Fibroblast of mammary gland (primary cell): ENCODE results near the gene HGF.

Experiments
- DNase-seq: peaks from one replicate; pipeline ENCODE4 v3.0.0-alpha.2; 2010; ENCODE audit warnings: low read depth
- H3K4me3 ChIP-seq: 2 replicates; pipeline ENCODE4 v1.5.1; 2011; ENCODE audit warnings: low read depth, mild to moderate bottlenecking, low read length, moderate library complexity; ENCODE audit not compliant: control insufficient read depth
- TF ChIP-seq, protein P1 (sequence below): conservative IDR thresholded peaks from 2 replicates; pipeline ENCODE4 v1.5.1; 2011; ENCODE audit warnings: low read depth, low read length, inconsistent platforms; ENCODE audit not compliant: control insufficient read depth, insufficient read depth

Gene HGF

DNA sequence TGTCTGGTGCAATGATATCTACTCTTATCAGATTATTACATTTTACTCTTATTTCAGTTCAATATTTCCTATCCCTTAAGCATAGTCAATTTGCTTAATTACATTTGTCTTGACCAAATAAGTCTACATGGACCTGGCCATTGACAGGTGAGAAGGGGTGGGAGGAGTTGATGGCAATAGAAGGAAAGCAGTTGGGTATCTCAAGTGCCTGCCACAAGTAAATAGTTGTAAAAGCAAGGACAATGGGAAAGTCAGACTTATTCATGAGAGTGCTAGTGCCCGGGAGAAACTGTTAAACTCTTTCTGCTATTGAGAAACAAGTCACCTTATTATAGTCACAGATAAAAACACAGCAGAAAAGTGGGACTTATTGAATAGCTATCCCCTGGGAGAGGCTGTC is 32.4 kb upstream of the HGF start:
- TF ChIP-seq, protein P1, sequence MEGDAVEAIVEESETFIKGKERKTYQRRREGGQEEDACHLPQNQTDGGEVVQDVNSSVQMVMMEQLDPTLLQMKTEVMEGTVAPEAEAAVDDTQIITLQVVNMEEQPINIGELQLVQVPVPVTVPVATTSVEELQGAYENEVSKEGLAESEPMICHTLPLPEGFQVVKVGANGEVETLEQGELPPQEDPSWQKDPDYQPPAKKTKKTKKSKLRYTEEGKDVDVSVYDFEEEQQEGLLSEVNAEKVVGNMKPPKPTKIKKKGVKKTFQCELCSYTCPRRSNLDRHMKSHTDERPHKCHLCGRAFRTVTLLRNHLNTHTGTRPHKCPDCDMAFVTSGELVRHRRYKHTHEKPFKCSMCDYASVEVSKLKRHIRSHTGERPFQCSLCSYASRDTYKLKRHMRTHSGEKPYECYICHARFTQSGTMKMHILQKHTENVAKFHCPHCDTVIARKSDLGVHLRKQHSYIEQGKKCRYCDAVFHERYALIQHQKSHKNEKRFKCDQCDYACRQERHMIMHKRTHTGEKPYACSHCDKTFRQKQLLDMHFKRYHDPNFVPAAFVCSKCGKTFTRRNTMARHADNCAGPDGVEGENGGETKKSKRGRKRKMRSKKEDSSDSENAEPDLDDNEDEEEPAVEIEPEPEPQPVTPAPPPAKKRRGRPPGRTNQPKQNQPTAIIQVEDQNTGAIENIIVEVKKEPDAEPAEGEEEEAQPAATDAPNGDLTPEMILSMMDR, result no peak
- DNase-seq, result no peak
- H3K4me3 ChIP-seq, result no peak overlapping the region

DNA sequence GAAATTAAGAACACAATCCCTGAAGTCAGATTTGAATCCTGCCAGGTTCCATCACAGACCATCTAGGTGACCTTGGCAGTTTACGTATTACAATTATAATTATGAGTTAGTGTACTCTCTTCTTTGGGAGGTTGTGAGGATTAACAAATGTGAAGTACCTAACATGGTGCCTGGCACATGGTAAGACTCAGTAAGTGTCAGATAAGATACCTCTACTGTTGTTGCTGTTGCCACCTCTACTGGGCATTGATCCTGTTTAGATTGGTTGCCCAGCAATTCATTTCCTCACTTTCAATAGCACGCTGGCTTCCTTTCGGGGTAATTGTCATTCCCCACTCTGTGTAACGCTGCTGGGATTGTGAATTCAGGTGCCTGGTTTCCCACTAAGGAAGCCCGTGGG is 31.7 kb upstream of the HGF start:
- no peak overlapping the region for H3K4me3 ChIP-seq
- TF ChIP-seq, protein P1, result no peak
- DNase-seq, result no peak

DNA sequence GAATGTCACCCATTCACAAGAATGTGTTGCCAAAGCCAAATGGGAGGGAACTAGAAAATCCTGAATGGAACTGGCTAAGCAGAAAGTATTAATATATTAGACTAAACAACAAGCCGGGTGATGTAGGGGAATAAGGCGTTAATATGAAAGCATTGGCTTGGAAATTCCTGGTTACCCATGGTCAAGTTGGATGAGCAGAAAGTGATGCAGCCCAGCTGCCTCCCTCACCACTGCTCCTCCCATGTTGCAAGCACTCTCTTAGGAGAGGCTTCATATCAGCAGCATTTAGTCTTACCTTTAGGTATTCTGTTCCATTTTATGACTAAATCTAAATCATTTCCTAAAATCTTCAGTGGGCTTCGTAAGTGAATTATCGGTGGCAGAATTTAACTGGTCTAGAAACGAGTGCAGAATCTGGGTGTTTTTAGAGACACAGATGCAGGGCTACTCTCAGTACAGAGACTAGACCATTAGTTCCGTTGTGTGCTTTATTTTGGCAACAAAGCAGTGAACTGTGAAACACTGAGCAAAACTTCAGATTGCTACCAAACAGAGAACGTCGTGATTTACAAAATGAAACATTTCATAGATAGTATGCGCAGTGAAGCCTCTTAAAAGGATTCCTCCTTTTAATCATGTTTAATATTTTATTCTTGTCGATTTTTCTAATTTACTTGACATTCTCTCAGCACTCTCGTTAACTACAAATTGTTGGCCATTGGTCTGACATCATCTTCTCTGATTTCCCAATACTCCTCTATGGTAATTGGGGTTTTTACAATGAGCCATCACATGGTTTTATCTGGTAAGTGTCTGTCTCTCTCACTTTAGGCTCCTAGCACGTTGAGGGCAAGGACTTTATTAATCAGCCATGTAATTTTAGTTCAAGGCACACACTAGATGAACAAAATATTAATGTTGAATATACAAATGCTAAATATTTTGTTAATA is 22.0 kb upstream of the HGF start:
- TF ChIP-seq, protein P1, result no peak
- no peak overlapping the region for H3K4me3 ChIP-seq
- no peak for DNase-seq

DNA sequence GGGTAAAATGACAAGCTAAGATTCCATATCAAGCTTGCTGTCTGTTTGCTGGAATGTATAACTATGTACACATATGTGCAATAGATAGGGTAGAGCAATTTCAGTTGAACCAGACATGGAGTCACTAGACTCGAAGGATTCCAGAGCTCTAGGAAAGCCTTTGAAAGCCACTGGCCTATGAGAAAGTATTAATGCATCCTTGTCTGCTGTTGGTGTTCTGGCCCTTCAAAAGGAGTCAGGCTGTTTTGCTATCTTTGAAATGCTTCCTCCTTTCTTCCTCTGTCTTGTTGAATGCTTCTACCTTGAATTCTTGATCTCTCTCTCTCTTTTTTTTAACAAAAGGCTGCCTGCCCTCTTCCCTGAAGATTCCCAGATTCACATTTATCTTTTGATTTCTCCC is 20.8 kb upstream of the HGF start:
- no peak for DNase-seq
- no peak overlapping the region for H3K4me3 ChIP-seq

DNA sequence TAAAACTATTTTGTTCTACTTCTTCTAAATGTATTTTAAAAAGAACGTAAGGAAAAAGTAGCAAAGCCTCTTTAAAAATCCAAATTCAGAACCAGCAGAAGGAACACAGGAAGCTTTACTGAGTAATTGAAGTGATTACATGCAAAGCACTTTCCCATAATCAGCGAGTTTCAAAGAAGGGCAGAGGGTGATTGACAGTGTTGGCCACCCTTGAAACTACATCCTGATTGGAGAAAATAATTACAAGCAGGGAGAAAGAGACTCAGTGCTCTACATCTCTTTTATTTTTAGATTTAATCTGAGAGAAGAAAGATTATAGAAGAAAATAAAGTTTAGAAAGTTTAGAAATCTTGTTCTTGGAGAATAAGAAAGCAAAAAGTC is 20.3 kb upstream of the HGF start:
- TF ChIP-seq, protein P1, result no peak
- DNase-seq, result no peak
- H3K4me3 ChIP-seq, result no peak overlapping the region

More for the DNA sequence above, 20.8 kb upstream of the HGF start:
- TF ChIP-seq, protein P1, result no peak

DNA sequence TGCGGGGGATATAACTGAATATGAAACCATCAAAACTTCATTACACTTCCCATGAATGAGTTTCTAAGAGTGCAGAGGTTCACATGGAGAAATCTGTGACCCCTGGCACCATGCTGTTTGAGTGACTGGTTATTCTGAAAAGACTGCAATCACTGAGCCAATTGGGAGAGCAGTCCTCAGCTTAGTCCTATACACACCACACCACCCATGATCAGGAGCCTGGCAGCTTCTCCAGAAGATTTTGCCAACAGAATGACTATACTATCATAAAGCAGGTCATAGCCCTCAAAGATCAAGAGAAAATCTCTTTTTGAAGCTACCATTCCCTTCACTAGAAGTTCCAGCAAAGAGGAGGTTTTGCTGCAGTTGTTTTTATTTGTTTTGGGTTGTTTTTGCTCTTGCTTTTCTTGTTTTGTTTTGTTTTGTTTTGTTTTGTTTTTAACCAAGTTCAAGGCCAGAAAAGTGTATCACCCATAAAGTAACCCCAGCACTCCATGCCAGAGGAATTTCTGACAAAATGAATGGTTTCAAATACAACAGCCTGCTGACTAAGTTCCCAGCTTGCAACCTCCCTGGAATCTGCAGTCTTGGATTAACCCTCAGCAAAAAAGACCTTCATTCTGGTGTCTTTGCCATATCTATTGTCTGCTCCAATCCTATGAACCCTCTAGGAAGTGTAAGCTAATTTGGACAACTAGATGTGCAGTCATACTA is 19.7 kb upstream of the HGF start:
- no peak for DNase-seq
- no peak overlapping the region for H3K4me3 ChIP-seq
- TF ChIP-seq, protein P1, result no peak
